HUDEP-2 (cell line): ENCODE results near the gene ACOT6.
"Not testable (repeated sequence)": the region's sequence is repeated elsewhere in the genome, so short reads cannot be mapped to it uniquely, and the experiment has no call there.

Experiments
- DNase-seq, 76 experiments: peaks; one replicate each; lab custom pipeline; 2025; ENCODE audit not compliant: unreplicated experiment in 76 of 76; lab: John Stamatoyannopoulos, UW

ACOT6 gene

DNA sequence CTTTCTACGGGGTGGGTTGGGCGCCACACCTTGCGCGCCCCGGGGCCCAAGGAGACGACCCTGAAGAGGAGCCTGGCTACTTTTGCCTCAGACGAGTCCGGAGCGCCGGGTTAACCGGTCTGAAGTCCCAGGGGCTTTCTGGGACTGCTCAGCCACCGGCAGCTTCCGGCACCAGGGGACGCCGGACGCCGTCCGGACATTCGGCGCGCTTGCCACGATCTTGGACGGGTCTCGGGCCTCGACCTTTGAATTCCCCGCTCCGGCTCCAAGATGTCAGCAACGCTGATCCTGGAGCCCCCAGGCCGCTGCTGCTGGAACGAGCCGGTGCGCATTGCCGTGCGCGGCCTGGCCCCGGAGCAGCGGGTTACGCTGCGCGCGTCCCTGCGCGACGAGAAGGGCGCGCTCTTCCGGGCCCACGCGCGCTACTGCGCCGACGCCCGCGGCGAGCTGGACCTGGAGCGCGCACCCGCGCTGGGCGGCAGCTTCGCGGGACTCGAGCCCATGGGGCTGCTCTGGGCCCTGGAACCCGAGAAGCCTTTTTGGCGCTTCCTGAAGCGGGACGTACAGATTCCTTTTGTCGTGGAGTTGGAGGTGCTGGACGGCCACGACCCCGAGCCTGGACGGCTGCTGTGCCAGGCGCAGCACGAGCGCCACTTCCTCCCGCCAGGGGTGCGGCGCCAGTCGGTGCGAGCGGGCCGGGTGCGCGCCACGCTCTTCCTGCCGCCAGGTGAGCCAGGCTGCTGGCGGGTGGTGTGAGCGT lies 20.4 kb upstream of the ACOT6 start, which contains the start of gene ACOT4:
Gene ACOT4, plus strand, starts transcription at position 184 of the 760 bp plus-strand sequence. Its CDS starts 87 bp downstream, at position 271.
- DNase-seq, result peak in 10 of 76 experiments; percentile 2 to 37 (median 16)

DNA sequence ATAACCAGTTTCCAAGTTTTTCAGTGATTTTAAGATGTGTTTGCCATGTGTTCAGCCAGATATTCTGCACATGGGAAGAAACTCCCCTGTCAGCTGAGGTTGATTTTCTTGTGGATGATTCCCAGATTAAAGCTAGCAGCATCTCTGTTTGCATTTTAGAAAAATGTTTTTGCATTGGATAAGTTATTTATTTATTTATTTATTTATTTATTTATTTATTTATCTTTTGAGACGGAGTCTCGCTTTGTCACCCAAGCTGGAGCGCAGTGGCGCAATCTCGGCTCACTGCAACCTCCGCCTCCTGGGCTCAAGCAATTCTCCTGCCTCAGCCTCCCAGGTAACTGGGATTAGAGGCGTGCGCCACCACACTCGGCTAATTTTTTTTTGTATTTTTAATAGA lies 17.8 kb upstream of the ACOT6 start:
- DNase-seq, result no peak

DNA sequence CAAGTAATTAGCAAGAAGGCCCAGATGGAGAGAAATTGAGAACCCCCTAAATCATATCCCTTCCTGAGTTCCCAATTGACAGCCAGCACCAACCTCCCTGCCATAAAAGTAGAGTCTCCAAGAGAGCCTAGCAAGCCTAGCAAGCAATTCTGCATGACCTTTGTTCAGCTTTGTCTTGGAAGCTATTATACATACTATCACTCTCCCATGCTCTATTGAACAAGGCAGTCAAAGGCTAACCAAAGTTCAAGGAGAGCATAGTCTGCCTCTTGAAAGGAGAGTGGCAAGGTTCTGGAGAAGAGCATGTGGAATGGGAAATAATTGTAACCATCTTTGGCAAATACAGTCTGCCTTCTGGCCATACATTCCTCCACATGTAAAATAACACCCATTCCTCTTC lies 12.8 kb upstream of the ACOT6 start:
- DNase-seq, result no peak

DNA sequence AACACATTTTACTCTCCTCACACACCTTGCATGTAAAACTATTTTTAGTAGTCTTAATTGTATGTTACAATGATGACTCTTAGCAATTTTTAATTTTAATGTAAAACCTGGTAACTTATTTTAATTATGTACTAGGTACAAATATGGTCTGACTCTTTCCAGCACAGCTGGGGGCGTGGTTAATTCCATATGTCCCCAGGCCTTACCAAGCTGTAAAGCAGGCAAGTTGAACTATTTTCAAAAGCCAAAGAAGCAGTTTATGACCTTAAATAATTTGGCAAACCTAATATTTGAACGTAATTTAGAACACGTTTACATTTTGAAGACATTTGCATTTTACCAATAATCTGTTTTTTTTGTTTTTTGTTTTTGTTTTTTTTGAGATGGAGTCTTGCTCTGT lies 9.3 kb upstream of the ACOT6 start:
- DNase-seq, result no peak

DNA sequence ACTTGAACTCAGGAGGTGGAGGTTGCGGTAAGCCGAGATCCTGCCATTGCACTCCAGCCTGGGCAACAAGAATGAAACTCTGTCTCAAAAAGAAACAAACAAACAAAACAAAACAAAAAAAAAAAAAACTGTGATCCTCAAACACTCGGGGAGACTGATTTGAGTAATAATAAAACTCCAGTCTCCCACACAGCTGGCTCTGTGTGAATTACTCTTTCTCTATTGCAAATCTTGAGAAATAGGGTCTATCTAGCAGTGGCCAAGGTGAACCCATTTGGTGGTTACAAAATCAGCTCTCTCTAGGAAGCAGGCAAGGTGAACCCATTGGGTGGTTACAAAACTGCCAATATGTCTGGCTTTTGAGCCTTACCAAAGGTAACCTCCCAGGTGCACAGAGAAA lies 6.0 kb upstream of the ACOT6 start:
- DNase-seq, result no peak

DNA sequence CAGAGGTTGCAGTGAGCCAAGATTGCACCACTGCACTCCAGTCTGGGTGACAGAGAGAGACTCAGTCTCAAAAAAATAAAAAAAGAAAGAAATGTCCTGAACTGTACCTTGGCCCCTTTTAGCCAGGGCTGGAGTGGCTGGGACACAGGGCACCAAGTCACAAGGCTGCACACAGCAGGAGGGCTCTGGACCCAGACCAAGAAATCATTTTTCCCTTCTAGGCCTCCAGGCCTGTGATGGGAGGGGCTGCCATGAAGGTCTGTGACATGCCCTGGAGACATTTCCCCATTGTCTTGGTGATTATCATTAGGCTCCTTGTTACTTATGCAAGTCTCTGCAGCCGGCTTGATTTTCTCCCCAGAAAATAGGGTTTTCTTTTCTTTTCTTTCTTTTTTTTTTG lies 5.1 kb upstream of the ACOT6 start:
- no peak for DNase-seq

DNA sequence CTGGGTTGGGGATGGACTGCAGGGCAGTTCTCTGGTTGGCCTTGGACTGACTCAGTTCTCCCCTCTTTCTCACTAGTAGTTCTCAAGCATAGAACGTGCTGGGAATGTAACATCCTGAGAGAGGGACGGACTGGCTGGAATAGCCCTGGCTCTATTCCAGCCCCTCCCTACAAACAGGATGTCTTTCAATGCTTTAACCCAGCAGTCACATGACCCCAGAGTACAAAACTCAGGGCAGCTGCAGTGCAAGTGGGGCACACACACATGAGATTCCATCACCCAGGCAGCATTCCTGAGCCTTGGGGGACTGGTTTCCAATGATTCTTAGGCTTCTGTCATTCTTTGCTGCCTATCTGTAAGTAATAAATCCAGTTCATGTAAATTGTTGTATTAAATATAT lies 1.6 kb upstream of the ACOT6 start:
- no peak for DNase-seq

DNA sequence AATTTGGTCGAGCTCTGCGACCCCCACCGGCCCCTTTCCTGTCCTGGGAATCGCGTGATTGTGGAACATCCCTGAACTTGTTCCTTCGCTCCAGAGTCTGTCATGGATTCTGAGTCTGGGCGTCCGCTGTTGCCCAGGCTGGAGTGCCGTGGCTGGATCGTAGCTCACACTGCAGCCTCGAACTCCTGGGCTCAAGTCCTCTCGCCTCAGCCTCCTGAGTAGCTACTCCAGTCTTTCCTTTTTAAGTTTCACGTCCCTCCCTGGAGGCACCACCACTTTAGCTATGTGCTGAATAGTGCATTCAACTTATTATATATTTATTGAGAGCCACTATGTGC lies 698 bp downstream of the ACOT6 start:
- peak in 1 of 76 experiments; percentile 22 for DNase-seq

DNA sequence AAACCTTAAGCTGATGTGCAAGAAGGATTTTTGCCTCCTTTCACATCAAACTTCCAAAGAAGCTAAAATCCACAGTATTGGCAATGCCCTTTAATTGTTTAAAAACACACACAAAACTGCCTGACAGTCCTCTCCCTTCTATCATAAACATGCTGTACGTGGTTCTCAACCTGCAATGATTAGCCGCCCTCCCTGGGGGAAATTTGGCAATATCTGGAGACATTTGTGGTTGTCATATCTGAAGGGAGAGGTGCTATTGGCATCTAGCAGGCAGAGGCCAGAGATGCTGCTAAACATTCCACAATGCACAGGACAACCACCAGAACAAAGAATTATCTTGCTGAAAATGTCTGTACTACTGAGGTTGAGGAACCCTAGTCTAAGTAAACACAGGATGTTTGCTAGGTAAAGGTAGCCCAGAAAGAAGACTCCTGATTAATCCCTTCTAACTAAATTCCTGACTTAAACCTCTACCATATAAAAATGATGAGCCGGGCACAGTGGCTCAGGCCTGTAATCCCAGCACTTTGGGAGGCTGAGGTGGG lies 1.2 kb downstream of the ACOT6 start:
- peak in 1 of 76 experiments; percentile 10 for DNase-seq

DNA sequence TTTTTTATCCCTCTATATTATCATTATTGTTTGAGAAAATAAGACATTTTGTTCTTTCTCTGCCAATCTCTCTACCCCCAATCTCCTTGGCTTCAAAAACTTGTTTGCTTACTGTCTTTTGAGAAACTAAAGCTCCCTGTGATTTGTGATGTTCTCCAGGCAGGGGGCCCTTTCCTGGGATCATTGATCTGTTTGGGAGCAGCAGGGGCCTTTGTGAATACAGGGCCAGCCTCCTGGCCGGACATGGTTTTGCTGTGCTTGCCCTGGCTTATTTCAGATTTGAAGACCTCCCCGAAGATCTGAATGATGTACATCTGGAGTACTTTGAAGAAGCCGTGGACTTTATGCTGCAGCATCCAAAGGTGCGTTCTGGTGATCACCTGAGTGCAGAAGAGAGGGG lies 4.5 kb downstream of the ACOT6 start:
- DNase-seq, result no peak

DNA sequence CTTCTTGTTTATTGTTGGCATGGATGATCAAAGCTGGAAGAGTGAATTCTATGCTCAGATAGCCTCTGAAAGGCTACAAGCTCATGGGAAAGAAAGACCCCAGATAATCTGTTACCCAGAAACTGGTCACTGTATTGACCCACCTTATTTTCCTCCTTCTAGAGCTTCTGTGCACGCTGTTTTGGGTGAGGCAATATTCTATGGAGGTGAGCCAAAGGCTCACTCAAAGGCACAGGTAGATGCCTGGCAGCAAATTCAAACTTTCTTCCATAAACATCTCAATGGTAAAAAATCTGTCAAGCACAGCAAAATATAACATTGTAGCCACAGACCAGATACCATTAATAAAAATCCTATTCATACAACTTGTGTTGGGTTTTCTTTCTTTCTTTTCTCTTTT lies 7.2 kb downstream of the ACOT6 start:
- DNase-seq, result no peak

DNA sequence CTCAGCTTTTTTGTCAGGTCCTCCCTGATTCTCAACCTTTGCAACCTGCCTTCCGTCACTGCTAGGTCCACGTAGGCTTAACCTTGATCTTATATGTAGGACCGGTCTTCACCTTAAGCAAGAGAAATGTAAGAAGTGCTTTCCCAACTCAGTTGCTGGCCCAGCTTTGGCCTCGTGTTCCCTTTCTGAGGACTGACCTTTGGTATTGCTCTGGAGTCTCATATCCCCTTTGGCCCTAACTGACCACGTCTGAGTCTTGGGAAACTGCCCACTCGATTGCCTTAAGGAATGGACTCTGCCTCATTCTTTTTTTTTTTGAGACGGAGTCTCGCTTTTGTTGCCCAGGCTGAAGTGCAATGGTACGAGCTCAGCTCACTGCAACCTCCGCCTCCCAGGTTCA lies 8.0 kb downstream of the ACOT6 start:
- DNase-seq, result no peak

DNA sequence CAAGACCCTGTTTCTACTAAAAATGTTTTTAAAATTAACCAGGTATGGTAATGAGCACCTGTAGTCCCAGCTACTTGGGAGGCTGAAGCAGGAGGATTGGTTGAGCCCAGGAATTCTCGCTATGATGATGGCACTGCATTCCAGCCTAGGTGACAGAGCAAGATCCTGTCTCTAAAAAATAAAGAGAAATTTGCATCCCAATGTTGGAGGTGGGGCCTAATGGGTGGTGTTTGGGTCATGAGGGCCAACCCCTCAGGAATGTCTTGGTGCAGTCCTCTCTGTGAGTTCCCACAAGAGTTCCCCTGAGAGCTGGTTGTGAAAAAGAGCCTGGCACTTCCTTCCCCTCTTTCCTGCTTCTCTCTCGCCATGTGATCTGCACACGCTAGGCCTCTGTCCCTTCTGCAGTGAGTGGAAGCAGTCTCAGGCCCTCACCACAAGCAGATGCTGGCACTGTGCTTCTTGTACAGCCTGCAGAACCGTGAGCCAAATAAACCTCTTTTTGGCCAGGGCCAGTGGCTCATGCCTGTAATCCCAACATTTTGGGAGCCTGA lies 11.3 kb downstream of the ACOT6 start:
- DNase-seq, result no peak

DNA sequence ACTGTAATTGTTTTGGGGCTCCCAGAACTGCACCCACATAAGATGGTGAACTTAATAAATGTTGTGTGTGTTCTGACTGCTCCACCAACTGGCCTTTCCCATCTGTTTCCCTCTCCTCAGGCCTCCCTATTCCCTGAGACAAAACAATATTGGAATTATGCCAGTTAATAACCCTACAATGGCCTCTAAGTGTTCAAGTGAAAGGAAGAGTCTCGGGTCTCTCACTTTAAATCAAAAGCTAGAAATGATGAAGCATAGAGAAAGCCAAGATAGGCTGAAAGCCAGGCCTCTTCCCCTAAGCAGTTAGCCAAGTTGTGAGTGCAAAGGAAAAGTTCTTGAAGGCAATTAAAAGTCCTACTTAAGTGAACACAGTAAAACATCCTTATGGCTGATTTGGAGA lies 13.4 kb downstream of the ACOT6 start:
- DNase-seq, result no peak

DNA sequence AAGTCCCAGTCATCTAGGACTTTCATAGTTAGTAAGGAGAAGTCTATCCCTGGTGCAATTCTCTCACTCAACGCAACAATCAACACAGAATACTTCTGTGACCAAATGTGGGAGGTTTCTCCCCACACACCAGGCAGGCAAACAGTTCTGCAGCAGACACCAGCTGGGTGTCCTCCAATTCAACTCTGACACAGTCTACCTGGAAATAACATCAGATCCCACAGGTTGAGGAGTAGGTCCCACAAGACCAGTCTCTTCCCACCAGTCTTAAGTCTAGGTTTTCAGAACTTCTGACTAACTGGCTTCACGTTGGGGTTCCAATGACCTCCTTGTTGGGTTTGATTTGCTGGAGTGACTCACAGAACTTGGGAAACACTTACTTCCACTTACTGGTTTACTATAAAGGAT lies 14.8 kb downstream of the ACOT6 start:
- no peak for DNase-seq

DNA sequence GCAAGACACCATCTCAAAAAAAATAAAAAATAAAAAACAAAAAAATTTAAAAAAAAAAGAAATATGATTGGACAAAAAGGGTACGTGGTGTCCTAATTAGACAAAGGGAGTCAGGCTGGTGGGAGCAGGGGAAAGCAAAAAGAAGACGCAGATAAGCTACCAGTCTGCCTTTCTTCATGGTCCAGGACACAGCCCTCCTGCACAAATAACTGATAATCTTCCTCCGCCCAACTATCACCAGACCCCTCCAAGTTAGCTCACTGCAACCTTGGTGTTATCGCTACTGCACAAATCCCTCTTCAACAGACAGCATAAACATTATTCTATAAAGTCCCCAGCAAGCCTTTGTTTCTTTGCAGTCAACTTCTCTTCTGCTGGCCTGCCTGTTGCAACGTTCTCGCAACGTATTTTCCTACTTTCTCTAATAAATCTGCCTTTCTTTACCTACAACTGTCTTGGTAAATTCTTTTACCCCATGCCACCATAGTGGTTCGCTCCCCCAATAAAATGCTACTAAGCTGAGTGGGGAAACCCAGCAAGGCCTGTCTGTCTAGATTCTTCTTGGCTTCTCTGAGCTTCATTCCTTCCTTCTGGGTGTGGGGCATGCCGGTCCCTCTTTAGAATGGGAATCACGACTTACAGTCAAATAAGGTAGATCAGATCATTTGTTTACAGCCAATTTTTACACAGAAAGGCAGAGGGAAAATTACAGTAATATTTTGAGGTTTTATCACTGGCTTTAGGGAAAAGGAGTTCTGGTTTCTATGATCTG lies 17.9 kb downstream of the ACOT6 start:
- DNase-seq, result peak in 23 of 76 experiments; percentile 2 to 68 (median 22)

DNA sequence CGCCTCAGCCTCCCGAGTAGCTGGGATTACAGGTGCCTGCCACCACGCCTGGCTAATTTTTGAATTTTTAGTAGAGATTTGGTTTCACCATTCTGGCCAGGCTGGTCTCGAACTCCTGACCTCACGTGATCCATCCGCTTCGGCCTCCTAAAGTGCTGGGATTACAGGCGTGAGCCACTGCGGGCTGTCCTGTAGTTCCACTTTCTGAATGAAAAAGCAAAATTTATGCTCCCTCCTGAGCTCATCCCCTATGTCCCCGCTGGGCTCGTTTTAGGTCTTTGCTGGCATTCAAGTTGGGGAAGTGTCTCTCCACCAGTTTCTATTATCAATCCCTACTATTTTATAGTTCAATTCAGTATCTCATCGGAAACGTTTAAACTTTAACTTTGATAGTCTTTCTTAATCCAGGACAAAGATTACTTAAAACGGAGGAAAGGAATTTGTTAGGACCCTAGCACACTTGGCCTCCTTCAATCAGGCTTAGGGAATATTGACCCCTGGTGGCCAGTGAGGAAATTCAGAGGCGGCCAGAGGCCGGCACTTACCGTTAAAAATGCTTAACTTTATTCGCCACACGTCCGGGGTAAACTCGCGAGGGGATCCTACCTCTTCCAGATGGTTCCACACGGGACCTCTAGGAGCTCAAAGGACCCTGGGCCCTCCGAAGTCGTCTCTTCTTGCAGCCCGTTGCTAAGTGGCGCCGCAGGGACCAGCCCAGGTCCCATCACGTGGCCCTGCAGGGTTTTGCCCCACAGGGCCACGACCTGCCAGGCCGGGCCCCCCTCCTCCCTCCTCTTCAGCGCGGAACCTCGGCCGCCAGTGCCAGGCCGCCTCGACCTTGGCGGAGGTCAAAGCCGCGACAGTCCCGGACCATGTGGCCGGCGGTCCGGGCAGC lies 21.0 kb downstream of the ACOT6 start:
- peak in 59 of 76 experiments; percentile 5 to 69 (median 32) for DNase-seq

DNA sequence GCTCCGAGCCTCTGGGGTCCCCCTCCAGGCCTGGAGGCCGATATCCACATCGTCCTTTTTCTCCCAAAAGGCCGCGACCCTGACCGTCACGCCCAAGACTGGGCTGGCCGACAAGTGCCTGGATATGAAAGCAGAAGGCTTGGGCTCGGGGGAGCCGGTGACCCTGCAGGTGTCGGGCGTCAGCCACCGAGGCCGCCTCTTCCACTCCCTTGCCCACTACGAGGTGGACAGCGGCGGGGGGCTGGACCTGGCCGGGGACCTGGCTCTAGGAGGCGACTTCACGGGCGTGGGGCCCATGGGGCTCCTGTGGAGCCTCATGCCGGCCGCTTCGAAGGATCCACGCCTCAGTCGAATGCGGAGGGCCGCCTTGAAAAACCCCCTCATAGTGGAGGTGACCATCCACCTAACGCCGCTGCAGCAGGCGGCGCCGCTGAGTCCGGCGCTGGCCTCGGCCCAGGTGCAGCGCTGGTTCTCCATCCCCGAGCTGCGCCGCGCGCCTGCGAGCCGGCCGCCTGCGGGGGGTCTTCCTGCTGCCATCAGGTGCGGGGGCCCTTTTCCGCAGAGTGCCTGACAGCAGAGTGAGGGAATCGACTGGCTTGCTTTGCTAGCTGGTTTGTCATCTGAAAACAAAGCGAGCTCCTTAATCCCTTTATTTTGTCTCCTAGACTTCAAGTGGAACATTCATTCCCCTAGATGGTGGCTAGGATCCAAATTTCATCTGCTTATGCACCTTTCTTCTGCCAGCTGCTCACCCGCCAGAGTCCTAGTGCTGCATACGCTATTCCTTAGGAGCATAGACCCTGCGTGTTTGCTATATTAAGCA lies 21.9 kb downstream of the ACOT6 start:
- DNase-seq, result no peak

DNA sequence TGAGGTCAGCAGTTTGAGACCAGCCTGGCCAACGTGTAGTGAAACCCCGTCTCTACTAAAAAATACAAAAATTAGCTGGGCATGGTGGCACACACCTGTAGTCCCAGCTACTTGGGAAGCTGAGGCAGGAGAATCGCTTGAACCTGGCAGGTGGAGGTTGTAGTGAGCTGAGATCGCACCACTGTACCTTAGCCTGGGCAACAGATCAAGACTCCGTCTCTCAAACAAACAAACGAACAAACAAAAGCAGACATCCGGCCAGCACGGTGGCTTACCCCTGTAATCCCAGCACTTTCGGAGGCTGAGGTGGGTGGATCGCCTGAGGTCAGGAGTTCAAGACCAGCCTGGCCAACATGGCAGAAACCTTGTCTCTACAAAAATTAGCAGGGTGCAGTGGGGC lies 24.0 kb downstream of the ACOT6 start:
- DNase-seq, result not testable (repeated sequence)

DNA sequence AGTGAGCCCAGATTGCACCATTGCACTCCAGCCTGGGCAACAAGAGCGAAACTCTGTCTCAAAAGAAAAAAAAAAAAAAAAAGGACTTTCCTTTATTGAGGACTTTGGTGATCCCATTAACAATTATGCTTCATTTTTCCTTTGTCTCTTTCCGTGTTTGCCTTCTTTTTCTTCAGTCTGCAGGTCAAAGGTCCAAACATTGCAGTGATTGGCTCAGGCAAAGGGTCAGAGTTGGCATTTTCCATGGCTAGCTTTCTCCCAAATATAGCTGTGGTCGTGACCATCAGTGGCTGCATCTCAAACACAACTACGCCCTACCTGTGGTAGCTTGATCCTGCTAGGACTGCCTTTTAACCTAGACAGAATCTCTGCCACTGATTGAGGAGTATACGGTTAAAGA lies 25.5 kb downstream of the ACOT6 start:
- DNase-seq, result no peak
